Measurements from ENCODE around the gene APOL6. TPM values are rescaled to one million over a fixed set of nuclear protein-coding genes. Genes with fewer than 3 reads are reported as not detected.

Gene APOL6
- total RNA-seq, 1 donor from 2014 or later: 4.8 TPM

DNA sequence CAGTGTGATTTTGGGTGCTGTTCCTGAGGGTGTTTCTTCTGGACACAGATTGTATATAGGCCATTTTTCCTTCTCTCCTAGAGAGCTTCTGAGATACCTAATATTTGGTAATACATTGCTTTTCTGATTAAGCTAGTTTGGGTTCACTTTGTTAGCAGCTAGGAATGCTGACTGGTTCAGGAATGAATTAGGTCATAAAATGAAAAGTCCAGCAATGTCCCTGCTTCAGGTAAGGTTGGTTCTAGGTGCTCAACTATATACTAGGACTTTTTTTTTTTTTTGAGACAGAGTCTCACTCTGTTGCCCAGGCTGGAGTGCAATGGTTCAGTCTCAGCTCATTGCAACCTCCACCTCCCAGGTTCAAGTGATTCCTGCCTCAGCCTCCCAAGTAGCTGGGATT lies 36.5 kb downstream of the APOL6 start:
- DNase-seq: no peak
- Histone ChIP-seq H3K27ac (replicated peaks) (peak overlapping the region; percentile 40), H3K4me1 (peaks cover 11% of the 10 kb centered on the region), H3K27me3 (ENCODE audit: low read depth) (no peaks in the 10 kb centered on the region), H3K36me3 (no peaks in the 10 kb centered on the region), H3K9me3 (replicated peaks) (peaks cover 9% of the 10 kb centered on the region), H3K4me3 (no peak overlapping the region)
- TF ChIP-seq, protein P1, sequence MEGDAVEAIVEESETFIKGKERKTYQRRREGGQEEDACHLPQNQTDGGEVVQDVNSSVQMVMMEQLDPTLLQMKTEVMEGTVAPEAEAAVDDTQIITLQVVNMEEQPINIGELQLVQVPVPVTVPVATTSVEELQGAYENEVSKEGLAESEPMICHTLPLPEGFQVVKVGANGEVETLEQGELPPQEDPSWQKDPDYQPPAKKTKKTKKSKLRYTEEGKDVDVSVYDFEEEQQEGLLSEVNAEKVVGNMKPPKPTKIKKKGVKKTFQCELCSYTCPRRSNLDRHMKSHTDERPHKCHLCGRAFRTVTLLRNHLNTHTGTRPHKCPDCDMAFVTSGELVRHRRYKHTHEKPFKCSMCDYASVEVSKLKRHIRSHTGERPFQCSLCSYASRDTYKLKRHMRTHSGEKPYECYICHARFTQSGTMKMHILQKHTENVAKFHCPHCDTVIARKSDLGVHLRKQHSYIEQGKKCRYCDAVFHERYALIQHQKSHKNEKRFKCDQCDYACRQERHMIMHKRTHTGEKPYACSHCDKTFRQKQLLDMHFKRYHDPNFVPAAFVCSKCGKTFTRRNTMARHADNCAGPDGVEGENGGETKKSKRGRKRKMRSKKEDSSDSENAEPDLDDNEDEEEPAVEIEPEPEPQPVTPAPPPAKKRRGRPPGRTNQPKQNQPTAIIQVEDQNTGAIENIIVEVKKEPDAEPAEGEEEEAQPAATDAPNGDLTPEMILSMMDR (IDR thresholded peaks at IDR 0.05; ENCODE audit: borderline replicate concordance): no peak
- intact Hi-C loops (cut with micrococcal nuclease): no loop called here

DNA sequence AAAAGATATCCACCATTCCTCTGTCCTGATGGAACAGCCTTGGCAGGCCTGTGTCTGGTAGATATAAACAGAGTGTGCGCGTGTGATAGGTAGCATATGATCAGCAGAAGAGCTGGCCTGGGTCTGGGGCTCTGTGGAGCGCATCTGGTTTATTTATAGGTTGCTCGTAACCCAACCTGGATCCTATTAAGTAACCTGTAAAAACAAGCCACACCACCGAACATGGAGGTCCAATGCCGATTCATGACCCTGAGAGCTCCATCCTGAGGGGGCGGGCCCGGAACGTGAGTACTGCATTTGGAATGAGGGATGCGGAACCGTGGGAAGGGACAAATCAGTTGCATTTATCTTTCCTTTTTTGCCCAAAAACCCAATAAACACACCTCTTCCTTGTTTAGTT lies 37.5 kb downstream of the APOL6 start:
- no peak overlapping the region for H3K4me3 ChIP-seq
- DNase-seq: no peak
- intact Hi-C loops (cut with micrococcal nuclease): no loop called here
- TF ChIP-seq, protein P1 (IDR thresholded peaks at IDR 0.05; ENCODE audit: borderline replicate concordance): no peak
- H3K4me1 ChIP-seq: peaks cover 11% of the 10 kb centered on the region
- no peak overlapping the region for H3K27ac ChIP-seq (replicated peaks)
- H3K27me3 ChIP-seq (ENCODE audit: low read depth): no peaks in the 10 kb centered on the region
- H3K36me3 ChIP-seq: no peaks in the 10 kb centered on the region
- peaks cover 9% of the 10 kb centered on the region for H3K9me3 ChIP-seq (replicated peaks)

DNA sequence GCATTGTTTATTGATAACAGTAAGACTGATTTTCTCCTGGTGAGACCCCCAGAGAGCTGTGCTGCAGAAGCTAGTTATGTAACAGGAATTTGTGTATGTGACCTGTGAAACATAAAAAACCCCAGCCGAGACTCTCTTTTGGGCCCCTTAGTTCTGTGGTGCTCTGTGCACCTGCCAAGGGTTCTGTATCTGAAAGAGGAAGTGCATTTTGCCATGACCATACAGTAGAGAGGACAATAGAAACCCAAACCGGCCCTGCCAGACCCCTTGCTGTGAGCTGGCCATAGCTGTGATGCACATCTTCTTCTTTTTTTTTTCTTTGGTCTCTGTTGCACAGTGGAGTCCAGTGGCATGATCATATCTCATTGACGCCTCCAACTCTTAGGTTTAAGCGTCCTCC lies 38.1 kb downstream of the APOL6 start:
- H3K9me3 ChIP-seq (replicated peaks): peaks cover 7% of the 10 kb centered on the region
- H3K4me3 ChIP-seq: no peak overlapping the region
- H3K27me3 ChIP-seq (ENCODE audit: low read depth): no peaks in the 10 kb centered on the region
- no peaks in the 10 kb centered on the region for H3K36me3 ChIP-seq
- intact Hi-C loops (cut with micrococcal nuclease): no loop called here
- DNase-seq: no peak
- TF ChIP-seq, protein P1 (IDR thresholded peaks at IDR 0.05; ENCODE audit: borderline replicate concordance): no peak
- peaks cover 11% of the 10 kb centered on the region for H3K4me1 ChIP-seq
- H3K27ac ChIP-seq (replicated peaks): no peak overlapping the region

DNA sequence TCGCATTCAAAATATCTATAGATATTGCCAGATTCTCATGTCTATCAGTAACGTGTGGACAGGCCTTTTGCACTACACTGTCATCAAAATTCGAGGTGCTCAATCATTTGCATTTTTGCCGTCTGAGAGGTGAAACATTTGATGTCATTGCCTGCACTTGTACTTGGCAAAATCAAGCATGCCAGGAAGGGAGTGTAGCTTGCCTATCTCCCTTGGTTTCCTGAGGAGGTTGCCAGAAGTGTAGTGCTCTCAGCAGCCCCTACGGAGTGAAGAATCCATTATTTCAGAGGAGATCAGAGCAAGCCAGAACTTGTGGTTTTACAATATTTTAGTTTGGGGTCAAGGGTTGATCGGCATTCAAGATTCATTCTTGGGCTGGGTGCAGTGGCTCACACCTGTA lies 39.2 kb downstream of the APOL6 start:
- H3K27me3 ChIP-seq (ENCODE audit: low read depth): no peaks in the 10 kb centered on the region
- TF ChIP-seq, protein P1 (IDR thresholded peaks at IDR 0.05; ENCODE audit: borderline replicate concordance): no peak
- H3K4me3 ChIP-seq: no peak overlapping the region
- H3K27ac ChIP-seq (replicated peaks): no peak overlapping the region
- intact Hi-C loops (cut with micrococcal nuclease): no loop called here
- H3K9me3 ChIP-seq (replicated peaks): no peaks in the 10 kb centered on the region
- peaks cover 11% of the 10 kb centered on the region for H3K4me1 ChIP-seq
- H3K36me3 ChIP-seq: no peaks in the 10 kb centered on the region
- DNase-seq: no peak

DNA sequence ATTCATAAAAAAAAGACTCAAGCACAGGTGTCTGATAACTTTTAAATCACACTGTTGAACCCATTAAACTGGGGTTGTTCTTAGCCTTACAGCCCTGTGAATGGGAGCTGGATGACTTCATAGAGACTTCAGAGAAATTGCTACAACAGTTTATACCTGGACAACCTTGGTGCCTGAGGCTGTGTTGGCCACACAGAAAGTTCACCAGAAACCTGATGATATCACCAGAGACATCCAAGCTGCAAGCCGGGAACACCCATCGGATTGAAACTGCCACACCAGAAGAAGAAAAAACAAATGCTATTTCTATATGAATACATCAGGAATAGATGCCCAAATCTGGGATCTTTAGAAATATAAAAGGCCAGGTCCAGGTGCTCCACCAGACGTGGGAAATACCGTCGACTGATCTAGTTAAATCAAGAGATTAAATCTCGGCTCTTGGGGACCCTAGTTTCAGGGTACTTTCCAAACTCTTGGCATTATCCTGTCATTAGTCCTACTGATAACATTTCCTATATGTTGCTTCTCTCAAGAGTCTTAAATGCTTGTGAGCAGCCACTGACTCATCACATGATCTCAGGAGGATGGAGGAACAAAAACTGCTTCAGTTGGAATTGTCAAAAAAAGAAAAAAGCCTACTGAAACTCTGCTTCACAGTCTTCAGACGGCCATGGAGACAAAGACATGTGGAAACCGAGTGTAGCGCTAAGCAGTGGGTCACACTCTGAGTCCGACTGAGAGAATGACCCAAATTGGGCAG lies 40.8 kb downstream of the APOL6 start:
- Histone ChIP-seq H3K4me3 (no peak overlapping the region), H3K27ac (replicated peaks) (no peak overlapping the region), H3K36me3 (no peaks in the 10 kb centered on the region), H3K27me3 (ENCODE audit: low read depth) (no peaks in the 10 kb centered on the region), H3K9me3 (replicated peaks) (no peaks in the 10 kb centered on the region), H3K4me1 (peaks cover 7% of the 10 kb centered on the region)
- no peak for DNase-seq
- intact Hi-C loops (cut with micrococcal nuclease): no loop called here
- TF ChIP-seq, protein P1 (IDR thresholded peaks at IDR 0.05; ENCODE audit: borderline replicate concordance): no peak

All from left ventricle myocardium inferior (tissue), 1 donor.